ENCODE data around the gene PHACTR1. TPM values are rescaled to one million over a fixed set of nuclear protein-coding genes. Genes with fewer than 3 reads are reported as not detected.

The PHACTR1 gene
- total and polyA plus RNA-seq, 7 donors, result 0.04 to 3.0 (median 0.85) TPM

DNA sequence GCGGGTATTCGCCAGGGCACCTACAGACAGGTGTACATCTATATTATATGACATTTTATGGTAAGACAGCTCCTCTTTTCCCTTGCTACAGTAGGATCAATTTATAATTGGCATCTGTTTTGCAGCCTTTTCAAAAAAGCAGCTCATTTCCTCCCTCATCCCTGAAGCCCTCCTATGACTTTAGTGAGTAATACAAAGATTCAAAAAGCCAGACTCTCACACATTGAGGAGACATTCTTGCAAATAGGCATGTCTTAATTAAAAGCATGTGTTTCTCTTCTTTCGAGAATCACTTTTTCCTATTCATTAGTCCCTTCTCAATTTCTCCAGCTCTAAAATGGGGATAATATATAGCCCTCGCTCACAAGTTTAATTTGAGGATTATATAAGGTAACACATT is 328.3 kb downstream of the PHACTR1 start:
- no peak overlapping the region for H3K27ac ChIP-seq

GRCh38 chr6:13045676-13046075 is 329.1 kb downstream of the PHACTR1 start:
- intact Hi-C loops (cut with DNase I), result no loop called here
- TF ChIP-seq, protein P1, sequence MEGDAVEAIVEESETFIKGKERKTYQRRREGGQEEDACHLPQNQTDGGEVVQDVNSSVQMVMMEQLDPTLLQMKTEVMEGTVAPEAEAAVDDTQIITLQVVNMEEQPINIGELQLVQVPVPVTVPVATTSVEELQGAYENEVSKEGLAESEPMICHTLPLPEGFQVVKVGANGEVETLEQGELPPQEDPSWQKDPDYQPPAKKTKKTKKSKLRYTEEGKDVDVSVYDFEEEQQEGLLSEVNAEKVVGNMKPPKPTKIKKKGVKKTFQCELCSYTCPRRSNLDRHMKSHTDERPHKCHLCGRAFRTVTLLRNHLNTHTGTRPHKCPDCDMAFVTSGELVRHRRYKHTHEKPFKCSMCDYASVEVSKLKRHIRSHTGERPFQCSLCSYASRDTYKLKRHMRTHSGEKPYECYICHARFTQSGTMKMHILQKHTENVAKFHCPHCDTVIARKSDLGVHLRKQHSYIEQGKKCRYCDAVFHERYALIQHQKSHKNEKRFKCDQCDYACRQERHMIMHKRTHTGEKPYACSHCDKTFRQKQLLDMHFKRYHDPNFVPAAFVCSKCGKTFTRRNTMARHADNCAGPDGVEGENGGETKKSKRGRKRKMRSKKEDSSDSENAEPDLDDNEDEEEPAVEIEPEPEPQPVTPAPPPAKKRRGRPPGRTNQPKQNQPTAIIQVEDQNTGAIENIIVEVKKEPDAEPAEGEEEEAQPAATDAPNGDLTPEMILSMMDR (IDR thresholded peaks at IDR 0.05), result no peak
- ATAC-seq (no peak), DNase-seq (no peak)
- H3K27me3 ChIP-seq (ENCODE audit: insufficient read depth in 3 of 3, low read length in 2 of 3), result no peaks in the 10 kb centered on the region
- no peaks in the 10 kb centered on the region for H3K36me3 ChIP-seq (ENCODE audit: insufficient read depth in 1 of 2, low read depth in 1 of 2)
- WGBS, 3 donors, result 63 to 75% (median 66%) methylated on average over 2 of the region's 2 CpGs
- no peak overlapping the region for H3K27ac ChIP-seq
- no peak overlapping the region for H3K4me3 ChIP-seq
- no peaks in the 10 kb centered on the region for H3K9me3 ChIP-seq
- H3K4me1 ChIP-seq, result no peaks in the 10 kb centered on the region

More for the DNA sequence above, 328.3 kb downstream of the PHACTR1 start:
- no peak overlapping the region for H3K4me3 ChIP-seq
- intact Hi-C loops (cut with DNase I), result no loop called here
- TF ChIP-seq, protein P1 (IDR thresholded peaks at IDR 0.05), result no peak
- H3K4me1 ChIP-seq, result no peaks in the 10 kb centered on the region
- no peaks in the 10 kb centered on the region for H3K36me3 ChIP-seq (ENCODE audit: insufficient read depth in 1 of 2, low read depth in 1 of 2)
- no peak for ATAC-seq
- DNase-seq, result no peak
- H3K9me3 ChIP-seq, result no peaks in the 10 kb centered on the region
- WGBS, 3 donors, result 69 to 93% (median 89%) methylated on average over 4 of the region's 4 CpGs
- no peaks in the 10 kb centered on the region for H3K27me3 ChIP-seq (ENCODE audit: insufficient read depth in 3 of 3, low read length in 2 of 3)

DNA sequence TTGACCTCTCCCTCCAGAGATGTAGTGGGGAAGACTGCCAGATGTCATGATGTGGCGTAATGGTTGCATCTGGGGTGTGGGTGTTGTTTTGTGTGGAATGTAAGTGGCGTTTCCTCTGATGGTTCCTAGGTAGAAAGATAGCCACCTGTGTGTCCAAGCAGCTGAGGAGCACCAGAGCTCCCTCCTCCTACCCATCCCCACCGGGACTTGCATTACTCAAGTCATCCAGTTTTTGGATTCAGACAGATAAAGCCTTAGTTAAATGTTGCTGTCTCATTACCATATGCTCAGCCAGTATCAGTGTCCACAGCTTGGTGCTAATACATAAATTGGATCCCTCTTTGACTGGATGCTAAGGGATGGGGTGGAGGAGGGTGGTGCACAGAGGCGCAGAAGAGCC is 329.5 kb downstream of the PHACTR1 start:
- Histone ChIP-seq H3K27ac (no peak overlapping the region), H3K4me1 (no peaks in the 10 kb centered on the region), H3K4me3 (no peak overlapping the region), H3K27me3 (ENCODE audit: insufficient read depth in 3 of 3, low read length in 2 of 3) (no peaks in the 10 kb centered on the region), H3K9me3 (no peaks in the 10 kb centered on the region), H3K36me3 (ENCODE audit: insufficient read depth in 1 of 2, low read depth in 1 of 2) (no peaks in the 10 kb centered on the region)
- intact Hi-C loops (cut with DNase I), result no loop called here
- ATAC-seq, result no peak
- no peak for DNase-seq
- TF ChIP-seq, protein P1 (IDR thresholded peaks at IDR 0.05), result no peak
- 75 to 81% (median 76%) methylated on average over 4 of the region's 4 CpGs for WGBS, 3 donors

- no peaks in the 10 kb centered on the region for H3K4me1 ChIP-seq
- no peaks in the 10 kb centered on the region for H3K36me3 ChIP-seq (ENCODE audit: insufficient read depth in 1 of 2, low read depth in 1 of 2)
- no peaks in the 10 kb centered on the region for H3K9me3 ChIP-seq
- TF ChIP-seq, protein P1 (IDR thresholded peaks at IDR 0.05), result no peak
- no peak for DNase-seq
- no peak overlapping the region for H3K27ac ChIP-seq
- H3K4me3 ChIP-seq, result no peak overlapping the region
- H3K27me3 ChIP-seq (ENCODE audit: insufficient read depth in 3 of 3, low read length in 2 of 3), result no peaks in the 10 kb centered on the region
- intact Hi-C loops (cut with DNase I), result no loop called here
- no peak for ATAC-seq
- WGBS, 3 donors, result 55 to 62% (median 59%) methylated on average over 2 of the region's 2 CpGs
Observed at GRCh38 chr6:13048113-13048512, 331.5 kb downstream of the PHACTR1 start.

DNA sequence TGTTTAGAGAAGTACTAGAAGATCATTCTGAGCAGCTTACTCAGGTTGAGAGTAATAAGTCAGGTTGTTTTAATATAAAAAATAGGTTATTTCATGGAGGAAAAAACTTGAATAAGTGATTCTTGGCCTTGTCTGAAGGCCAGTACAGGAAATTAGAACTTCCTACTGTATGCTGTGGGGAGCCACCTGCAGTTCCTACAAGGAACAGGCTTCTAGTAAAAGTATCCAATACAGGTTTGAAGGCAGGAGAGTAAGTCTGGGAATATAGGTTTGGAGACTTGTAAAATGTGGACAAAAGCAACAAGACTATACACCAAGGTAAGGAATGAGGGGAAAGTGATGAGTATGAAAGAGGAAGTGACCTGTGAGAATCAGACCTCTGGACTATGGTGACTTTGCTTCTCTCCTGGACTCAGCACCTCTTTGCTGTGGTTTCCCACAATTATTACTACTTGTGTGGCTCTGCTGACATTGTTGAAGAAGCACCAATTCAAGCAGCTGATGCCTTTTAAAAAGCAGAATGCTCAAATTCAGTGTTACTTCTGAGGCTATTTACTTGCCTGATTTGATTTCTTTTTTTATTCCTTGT is 333.2 kb downstream of the PHACTR1 start:
- intact Hi-C loops (cut with DNase I), result no loop called here
- H3K4me3 ChIP-seq, result no peak overlapping the region
- H3K27ac ChIP-seq, result no peak overlapping the region
- no peaks in the 10 kb centered on the region for H3K9me3 ChIP-seq
- TF ChIP-seq, protein P1 (IDR thresholded peaks at IDR 0.05), result no peak
- H3K27me3 ChIP-seq (ENCODE audit: insufficient read depth in 3 of 3, low read length in 2 of 3), result no peaks in the 10 kb centered on the region
- H3K36me3 ChIP-seq (ENCODE audit: insufficient read depth in 1 of 2, low read depth in 1 of 2), result no peaks in the 10 kb centered on the region
- no peak for DNase-seq
- no peaks in the 10 kb centered on the region for H3K4me1 ChIP-seq
- no peak for ATAC-seq
